Measurements from ENCODE around the gene RUNX1. TPM values are rescaled to one million over a fixed set of nuclear protein-coding genes. Genes with fewer than 3 reads are reported as not detected.

RUNX1 gene
- total RNA-seq, 2 experiments from 2014 or later = 52.0 to 54.0 TPM

DNA sequence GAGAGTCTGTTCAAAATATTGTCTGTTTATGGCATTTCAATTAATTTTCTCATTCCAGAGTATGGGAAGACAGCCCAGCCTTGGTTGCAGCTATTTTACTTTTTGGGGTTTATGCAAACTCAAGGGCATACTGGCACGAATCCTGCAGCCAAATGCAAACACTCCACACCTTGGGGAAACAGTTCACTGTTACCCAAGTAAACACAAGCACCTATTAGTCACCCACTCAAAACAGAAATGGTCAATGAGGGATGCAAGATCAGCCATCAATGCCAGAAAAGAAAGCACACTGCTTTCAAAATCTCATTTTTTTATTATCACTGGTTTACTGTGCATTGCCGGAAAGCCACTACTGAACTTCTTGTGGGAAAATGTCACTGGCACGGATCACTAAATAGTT lies 170.6 kb downstream of the RUNX1 start:
- Mint-ChIP-seq H3K27ac (no peak overlapping the region), H3K27me3 (no peaks in the 10 kb centered on the region), H3K9me3 (no peaks in the 10 kb centered on the region), H3K4me1 (peaks cover 52% of the 10 kb centered on the region), H3K36me3 (ENCODE audit: low read depth) (peaks cover 73% of the 10 kb centered on the region), H3K4me3 (no peak overlapping the region)
- DNase-seq = no peak
- CTCF ChIA-PET = interaction anchor here (0.7 to 3.3 kb wide), 3 partner anchors 11 to 281 kb away, joined by 3 to 16 read pairs (median 4); no protein-coding TSS in a partner anchor
- POLR2A ChIA-PET = no interaction called here

DNA sequence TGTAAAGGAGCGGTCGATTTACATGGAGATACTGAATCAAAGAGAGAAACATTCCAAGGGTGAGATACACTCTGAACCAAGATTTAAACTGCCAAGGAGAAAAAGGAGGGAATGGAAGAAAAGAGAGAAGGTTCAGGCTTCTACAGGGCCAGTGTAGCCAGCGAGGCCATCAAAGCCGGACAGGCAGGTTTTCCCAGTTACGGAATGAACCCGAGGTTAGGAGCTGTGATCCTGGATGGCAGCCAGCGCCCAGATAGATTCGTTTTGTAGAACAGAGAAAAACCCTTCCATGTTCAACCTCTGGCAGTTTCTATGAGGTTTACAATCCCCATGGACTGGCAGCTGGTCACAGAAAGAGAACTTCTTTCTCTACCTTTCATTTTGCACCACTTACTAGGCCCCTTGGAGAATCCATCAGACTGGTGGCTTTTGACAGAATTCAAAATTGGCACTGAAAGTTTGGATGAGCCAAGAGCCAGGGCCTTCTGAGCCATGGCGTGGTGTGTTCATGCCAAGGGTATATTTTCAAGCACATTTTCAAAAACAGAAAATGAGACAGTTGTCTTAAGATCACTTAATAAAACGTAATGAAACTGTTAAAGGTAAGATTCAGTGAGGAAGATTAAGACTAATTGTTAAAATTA lies 171.5 kb downstream of the RUNX1 start:
- Mint-ChIP-seq H3K36me3 (ENCODE audit: low read depth) (peaks cover 74% of the 10 kb centered on the region), H3K27me3 (no peaks in the 10 kb centered on the region), H3K4me3 (no peak overlapping the region), H3K4me1 (peaks cover 43% of the 10 kb centered on the region), H3K9me3 (no peaks in the 10 kb centered on the region), H3K27ac (no peak overlapping the region)
- ChIA-PET POLR2A (interaction anchor here (0.6 kb wide), 1 partner anchor 212 kb away, joined by 5 read pairs; no protein-coding TSS in a partner anchor), CTCF (interaction anchor here (0.7 to 3.3 kb wide), 2 partner anchors 11 to 282 kb away, joined by 3 to 16 read pairs; no protein-coding TSS in a partner anchor)
- no peak for DNase-seq

DNA sequence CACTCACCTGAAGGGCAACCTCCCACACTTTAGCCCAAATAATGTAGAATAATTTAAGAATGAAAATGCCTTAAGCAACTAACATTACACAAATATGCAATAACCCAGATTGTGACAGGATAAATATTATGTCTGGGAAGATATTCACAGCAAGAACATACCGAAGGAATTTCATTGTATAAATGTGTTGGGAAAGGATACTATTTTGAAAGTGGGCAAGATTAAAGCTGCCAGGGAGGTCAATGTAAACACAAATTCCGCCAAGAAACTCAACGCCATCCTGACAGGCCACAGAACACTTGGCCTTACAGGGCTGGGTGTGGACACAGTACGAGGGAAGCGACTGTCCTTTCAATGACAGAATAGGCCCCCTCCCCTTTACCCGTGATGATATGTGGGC lies 173.3 kb downstream of the RUNX1 start:
- ChIA-PET CTCF (no interaction called here), POLR2A (no interaction called here)
- no peaks in the 10 kb centered on the region for H3K9me3 Mint-ChIP-seq
- DNase-seq = no peak
- peaks cover 28% of the 10 kb centered on the region for H3K4me1 Mint-ChIP-seq
- H3K4me3 Mint-ChIP-seq = no peak overlapping the region
- no peak overlapping the region for H3K27ac Mint-ChIP-seq
- no peaks in the 10 kb centered on the region for H3K27me3 Mint-ChIP-seq
- peaks cover 66% of the 10 kb centered on the region for H3K36me3 Mint-ChIP-seq (ENCODE audit: low read depth)

DNA sequence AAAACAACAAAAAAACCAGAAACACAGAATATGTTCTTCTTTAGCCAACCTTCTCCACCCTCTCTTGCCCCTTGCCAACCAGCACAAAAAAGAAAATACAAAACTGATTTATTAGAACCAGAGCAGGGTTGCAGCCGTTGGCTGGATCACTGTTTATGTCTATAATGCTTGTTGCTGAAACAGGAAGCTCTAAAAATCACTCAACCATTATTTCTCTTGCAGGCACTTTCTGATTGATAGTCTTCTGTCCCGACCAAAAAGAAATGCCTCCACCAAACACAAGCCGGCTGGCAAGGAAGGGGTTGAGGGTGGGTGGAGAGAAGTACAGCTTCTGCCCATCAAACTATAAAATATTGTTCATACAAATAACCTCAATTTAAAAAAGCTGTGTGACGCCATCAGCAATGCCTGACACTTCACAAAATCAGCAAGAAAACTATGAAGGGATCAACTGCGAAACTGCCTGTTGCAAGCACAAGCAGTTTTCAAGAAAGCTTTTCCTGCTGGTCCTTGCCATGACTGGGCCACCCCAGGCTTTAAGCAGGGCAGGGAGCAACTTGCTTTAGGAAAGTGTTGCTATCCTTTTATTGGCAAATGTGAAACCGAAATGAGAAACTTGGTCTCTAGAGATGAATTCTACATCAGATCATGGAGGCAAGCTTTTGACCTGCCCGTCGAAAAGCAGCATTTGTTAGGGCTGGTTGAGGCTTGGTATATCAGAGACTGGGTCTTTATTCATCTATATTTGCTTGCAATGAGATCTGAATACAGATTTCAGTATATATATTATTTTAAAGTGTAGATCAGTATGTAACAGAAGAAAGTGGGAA lies 174.2 kb downstream of the RUNX1 start:
- no peaks in the 10 kb centered on the region for H3K27me3 Mint-ChIP-seq
- ChIA-PET CTCF (no interaction called here), POLR2A (interaction anchor here (0.6 kb wide), 1 partner anchor 956 kb away, joined by 3 read pairs; no protein-coding TSS in a partner anchor)
- peak overlapping the region; percentile 43 for H3K27ac Mint-ChIP-seq
- H3K4me1 Mint-ChIP-seq = peaks cover 26% of the 10 kb centered on the region
- H3K9me3 Mint-ChIP-seq = no peaks in the 10 kb centered on the region
- H3K4me3 Mint-ChIP-seq = no peak overlapping the region
- H3K36me3 Mint-ChIP-seq (ENCODE audit: low read depth) = peaks cover 63% of the 10 kb centered on the region
- DNase-seq = no peak

DNA sequence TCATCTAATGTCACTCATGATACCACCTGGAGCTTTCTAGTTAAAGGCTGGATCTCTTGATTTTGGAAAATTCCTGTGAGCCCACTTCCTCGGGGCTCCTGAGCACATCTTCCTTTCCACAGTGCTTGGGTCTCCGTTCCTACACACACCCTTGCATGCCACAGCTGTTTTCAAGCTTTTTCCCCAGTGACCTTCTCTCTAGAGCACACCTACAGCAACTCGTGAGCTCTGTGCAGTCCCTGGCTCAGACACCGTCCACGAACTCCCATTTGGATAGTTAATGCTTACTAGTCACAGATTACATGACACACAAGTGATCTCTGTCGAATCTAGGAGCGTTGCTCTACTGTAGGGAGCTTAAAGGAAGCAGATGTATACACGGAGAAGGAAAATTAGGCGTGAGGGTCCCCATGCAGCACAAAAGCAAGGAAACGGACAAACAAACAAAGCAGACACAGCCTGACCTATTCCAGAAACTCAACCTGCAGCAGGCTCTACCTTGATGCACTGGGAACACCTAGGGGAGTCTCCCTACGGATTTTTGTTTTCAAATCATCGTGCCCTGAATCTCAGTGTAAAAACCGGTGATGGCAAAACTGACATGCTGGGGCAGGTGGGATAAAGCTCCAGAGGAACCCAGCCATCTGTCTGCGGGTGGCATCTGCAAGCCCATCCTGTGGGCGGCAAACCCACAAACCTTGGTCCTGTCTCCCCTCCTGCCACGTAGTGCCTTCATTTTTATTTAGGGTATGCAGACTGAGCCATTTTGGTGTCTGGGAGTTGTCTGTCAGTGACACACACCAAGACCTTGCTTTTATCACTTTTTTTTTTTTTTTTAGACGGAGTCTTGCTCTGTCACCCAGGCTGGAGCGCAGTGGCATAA lies 177.8 kb downstream of the RUNX1 start:
- Mint-ChIP-seq H3K36me3 (ENCODE audit: low read depth) (peaks cover 62% of the 10 kb centered on the region), H3K27me3 (no peaks in the 10 kb centered on the region), H3K9me3 (no peaks in the 10 kb centered on the region), H3K27ac (no peak overlapping the region), H3K4me3 (no peak overlapping the region), H3K4me1 (peaks cover 46% of the 10 kb centered on the region)
- DNase-seq = no peak
- CTCF ChIA-PET = interaction anchor here (0.8 kb wide), 1 partner anchor 8 kb away, joined by 3 read pairs; no protein-coding TSS in a partner anchor
- POLR2A ChIA-PET = no interaction called here

DNA sequence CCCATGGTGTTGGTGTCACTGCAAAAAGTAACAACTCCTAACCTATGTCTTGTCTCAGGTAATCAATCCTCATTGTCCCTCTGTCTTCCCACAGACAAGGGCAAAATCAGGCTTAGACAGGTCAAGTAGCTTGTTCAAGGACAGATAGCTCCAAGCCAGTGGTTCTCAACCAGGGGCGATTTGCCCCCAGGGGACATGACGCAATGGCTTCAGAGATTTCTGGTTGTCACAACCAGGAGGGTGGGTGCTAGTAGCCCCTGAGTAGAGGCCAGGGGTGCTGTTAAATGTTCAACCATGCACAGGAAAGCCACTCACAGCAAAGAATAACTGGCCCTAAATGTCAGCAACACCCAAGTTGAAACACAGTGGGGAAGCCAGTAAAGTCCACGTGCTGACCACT lies 178.9 kb downstream of the RUNX1 start:
- H3K27me3 Mint-ChIP-seq = no peaks in the 10 kb centered on the region
- ChIA-PET POLR2A (no interaction called here), CTCF (interaction anchor here (0.8 kb wide), 1 partner anchor 9 kb away, joined by 3 read pairs; no protein-coding TSS in a partner anchor)
- H3K4me1 Mint-ChIP-seq = peaks cover 51% of the 10 kb centered on the region
- no peak overlapping the region for H3K4me3 Mint-ChIP-seq
- no peak overlapping the region for H3K27ac Mint-ChIP-seq
- H3K36me3 Mint-ChIP-seq (ENCODE audit: low read depth) = peaks cover 64% of the 10 kb centered on the region
- DNase-seq = no peak
- H3K9me3 Mint-ChIP-seq = no peaks in the 10 kb centered on the region

DNA sequence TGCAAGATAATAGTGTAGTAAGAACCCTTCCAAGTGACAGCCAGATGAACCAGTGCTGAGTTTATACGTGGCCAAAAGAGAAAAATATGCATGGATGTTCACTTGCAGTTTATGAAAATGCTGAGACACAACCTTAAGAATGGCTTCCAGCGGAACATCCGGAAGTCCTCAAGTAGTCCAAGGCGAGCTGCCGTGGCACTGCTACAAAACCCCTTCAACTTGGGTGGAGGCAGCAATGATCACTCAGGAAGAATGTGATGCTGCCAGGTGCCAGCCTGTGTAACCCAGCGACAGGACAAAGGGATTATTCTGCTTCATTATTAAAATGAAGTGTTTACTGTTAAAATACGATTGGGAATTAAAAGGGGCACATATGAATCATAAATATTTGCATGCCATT lies 179.6 kb downstream of the RUNX1 start:
- no peak overlapping the region for H3K27ac Mint-ChIP-seq
- POLR2A ChIA-PET = no interaction called here
- no peaks in the 10 kb centered on the region for H3K27me3 Mint-ChIP-seq
- H3K4me1 Mint-ChIP-seq = peaks cover 51% of the 10 kb centered on the region
- H3K9me3 Mint-ChIP-seq = no peaks in the 10 kb centered on the region
- DNase-seq = no peak
- H3K4me3 Mint-ChIP-seq = no peak overlapping the region
- CTCF ChIA-PET = no interaction called here
- H3K36me3 Mint-ChIP-seq (ENCODE audit: low read depth) = peaks cover 63% of the 10 kb centered on the region

DNA sequence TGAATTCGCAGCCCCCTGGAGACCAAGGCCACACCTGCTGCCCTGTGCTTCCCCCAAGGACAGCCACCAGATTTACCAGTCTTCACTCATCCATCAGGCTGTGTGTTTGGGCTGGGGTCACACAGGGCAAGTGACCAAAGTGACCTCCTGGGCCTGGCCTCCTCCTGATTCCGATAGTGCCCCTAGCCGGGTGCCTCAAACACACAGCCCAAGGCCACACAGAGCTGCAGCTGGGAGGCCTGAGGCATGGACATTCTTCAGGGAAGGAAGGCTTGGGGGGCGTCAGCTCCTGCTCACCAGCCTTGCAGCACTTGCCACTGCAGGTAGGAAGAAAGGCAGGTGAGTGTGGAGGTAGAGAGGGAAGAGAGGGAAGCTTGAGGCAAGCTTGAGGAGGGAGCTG lies 181.3 kb downstream of the RUNX1 start:
- H3K27ac Mint-ChIP-seq = no peak overlapping the region
- ChIA-PET POLR2A (interaction anchor here (1.2 kb wide), 1 partner anchor 19 kb away, joined by 3 read pairs; no protein-coding TSS in a partner anchor), CTCF (interaction anchor here (0.6 to 3.4 kb wide), 5 partner anchors 10 to 1382 kb away, joined by 3 to 16 read pairs (median 3); no protein-coding TSS in a partner anchor)
- no peak overlapping the region for H3K4me3 Mint-ChIP-seq
- no peak for DNase-seq
- H3K27me3 Mint-ChIP-seq = no peaks in the 10 kb centered on the region
- H3K36me3 Mint-ChIP-seq (ENCODE audit: low read depth) = peaks cover 63% of the 10 kb centered on the region
- H3K9me3 Mint-ChIP-seq = no peaks in the 10 kb centered on the region
- H3K4me1 Mint-ChIP-seq = peaks cover 53% of the 10 kb centered on the region

DNA sequence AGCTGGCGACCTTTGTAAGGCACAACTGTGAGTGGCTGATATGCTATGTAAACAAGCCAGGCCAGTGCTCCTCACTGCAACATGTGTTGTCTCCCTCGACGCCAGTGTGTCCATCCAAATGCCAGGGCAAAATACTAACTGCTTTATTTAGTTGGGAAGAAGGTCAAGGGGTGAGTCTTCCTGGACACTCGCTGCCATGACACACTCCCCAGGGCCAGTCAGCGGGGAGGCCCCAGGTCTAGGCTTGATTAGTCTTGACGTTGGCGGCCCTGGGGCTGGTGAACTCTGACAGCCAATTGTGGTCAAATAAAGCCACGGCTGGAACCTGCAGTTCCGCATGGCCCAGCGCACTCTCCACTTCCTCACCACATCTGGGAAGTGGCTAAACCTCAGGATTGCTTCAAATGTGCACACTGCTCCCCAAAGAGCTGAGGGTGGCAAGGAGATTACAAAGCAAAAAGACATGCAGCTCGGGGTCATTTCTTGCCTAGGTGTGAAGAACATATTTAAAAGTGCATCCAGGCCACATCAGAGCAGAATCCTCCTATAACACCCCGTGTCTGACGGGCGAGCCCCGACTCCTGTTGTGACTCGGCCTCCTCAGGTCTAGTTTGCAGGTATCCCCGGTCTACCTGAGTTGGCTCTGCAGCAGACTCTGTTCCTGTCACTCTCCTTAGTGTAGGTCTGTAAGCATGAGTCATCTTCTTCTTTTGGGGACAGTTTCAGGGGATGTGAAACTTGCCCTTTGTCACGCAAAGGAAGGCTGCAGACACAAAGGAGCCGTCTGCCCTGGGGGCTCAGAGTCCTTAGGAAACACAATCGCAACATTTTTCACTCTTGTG lies 183.5 kb downstream of the RUNX1 start:
- H3K36me3 Mint-ChIP-seq (ENCODE audit: low read depth) = peaks cover 76% of the 10 kb centered on the region
- H3K4me1 Mint-ChIP-seq = peaks cover 54% of the 10 kb centered on the region
- CTCF ChIA-PET = interaction anchor here (0.6 to 3.4 kb wide), 5 partner anchors 9 to 421 kb away, joined by 3 to 16 read pairs (median 3); no protein-coding TSS in a partner anchor

DNA sequence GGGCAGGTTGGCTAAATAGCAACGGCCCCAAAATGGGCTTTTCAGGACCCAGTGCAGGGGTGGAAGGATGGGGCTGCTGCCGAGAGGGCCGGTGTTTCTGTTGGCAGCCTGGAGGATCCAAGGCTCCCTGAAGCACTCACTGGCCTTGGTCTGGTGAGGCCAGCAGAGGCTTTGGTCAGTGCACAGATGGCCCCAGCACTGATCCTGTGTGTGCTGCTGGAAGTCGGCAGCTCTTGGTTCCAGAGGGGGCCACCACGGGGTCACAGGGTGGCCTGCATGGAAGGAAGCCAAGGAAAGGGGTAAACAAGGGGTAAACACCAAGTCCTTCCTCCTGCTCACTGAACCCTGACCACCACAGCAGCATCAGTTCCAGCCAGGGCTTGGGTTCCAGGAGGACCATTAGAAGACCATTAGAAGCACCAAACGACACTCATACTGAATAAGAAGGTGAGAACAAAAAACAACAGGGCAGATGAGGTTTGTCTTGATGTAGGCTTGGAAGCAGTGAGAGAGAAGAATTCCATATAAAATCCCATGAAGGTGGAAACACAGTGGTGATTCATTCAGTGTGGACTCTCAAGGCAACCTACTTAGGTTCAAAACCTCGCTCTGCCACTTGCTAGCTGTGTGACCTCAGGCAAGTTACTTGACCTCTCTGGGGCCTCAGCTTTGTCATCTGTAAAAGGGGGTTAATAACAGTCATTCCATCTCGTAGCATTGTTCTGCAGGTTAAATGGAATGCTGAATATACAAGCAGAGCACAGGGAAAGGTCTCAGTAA lies 184.5 kb downstream of the RUNX1 start:
- H3K4me1 Mint-ChIP-seq = peaks cover 54% of the 10 kb centered on the region
- H3K9me3 Mint-ChIP-seq = no peaks in the 10 kb centered on the region
- peaks cover 70% of the 10 kb centered on the region for H3K36me3 Mint-ChIP-seq (ENCODE audit: low read depth)
- no peak for DNase-seq
- H3K27ac Mint-ChIP-seq = no peak overlapping the region
- CTCF ChIA-PET = interaction anchor here (0.7 to 1.4 kb wide), 3 partner anchors 8 to 23 kb away, joined by 3 to 4 read pairs (median 3); no protein-coding TSS in a partner anchor
- POLR2A ChIA-PET = no interaction called here
- no peak overlapping the region for H3K4me3 Mint-ChIP-seq
- H3K27me3 Mint-ChIP-seq = no peaks in the 10 kb centered on the region

More for the DNA sequence above, 183.5 kb downstream of the RUNX1 start:
- POLR2A ChIA-PET = no interaction called here
- H3K27ac Mint-ChIP-seq = peak overlapping the region; percentile 73
- no peaks in the 10 kb centered on the region for H3K9me3 Mint-ChIP-seq
- H3K4me3 Mint-ChIP-seq = peak overlapping the region; percentile 45
- no peaks in the 10 kb centered on the region for H3K27me3 Mint-ChIP-seq
- DNase-seq = peak; percentile 39

DNA sequence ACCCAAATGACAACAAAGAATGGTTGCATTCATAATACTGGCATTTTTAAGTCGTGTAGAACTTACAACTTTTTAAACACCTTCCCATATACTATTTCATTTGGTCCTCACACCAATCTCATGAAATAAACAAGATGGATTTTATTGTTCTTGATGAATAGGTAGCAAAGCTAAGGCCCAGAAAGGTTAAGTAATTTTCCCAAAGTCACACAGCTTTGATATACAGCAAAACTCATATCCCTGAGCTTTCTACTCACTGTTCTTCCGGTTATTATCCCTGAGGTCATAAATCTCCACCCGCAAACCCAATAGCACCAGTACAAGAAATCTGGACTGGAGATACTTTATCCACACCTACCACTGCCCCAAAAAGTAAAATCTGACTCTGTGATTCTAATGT lies 186.2 kb downstream of the RUNX1 start:
- no peak for DNase-seq
- Mint-ChIP-seq H3K27ac (no peak overlapping the region), H3K36me3 (ENCODE audit: low read depth) (peaks cover 73% of the 10 kb centered on the region), H3K9me3 (no peaks in the 10 kb centered on the region), H3K4me3 (no peak overlapping the region), H3K4me1 (peaks cover 46% of the 10 kb centered on the region), H3K27me3 (no peaks in the 10 kb centered on the region)
- ChIA-PET POLR2A (interaction anchor here (0.6 kb wide), 1 partner anchor 1673 kb away, joined by 3 read pairs; no protein-coding TSS in a partner anchor), CTCF (no interaction called here)

Data from activated CD4-positive, alpha-beta T cell treated with anti-CD3 and anti-CD28 coated beads, Interleukin-2, amount 10 ng/mL, durations not matched to agents 7 days and 5 days (primary cell).